ENCODE measurements around the gene TPP2.

- TF ChIP-seq CTCF (IDR thresholded peaks at IDR 0.05) = no peak
- TF ChIP-seq POLR2AphosphoS5 (IDR thresholded peaks at IDR 0.05; ENCODE audit: low read depth, low read length) = no peak
- no peak for TF ChIP-seq REST (IDR thresholded peaks at IDR 0.05; ENCODE audit: insufficient read depth in 1 of 2, low read depth in 2 of 2, low read length in 1 of 2)
- TF ChIP-seq SIN3A (IDR thresholded peaks at IDR 0.05; ENCODE audit: borderline replicate concordance, insufficient read depth, low read depth, low read length) = no peak
- no peak for TF ChIP-seq TCF7L2 (IDR thresholded peaks at IDR 0.05; ENCODE audit: low read depth, low read length)
These were observed 100.5 kb downstream of the TPP2 start for GRCh38 chr13:102697264-102697663.

Measured in Panc1 (cell line).